GM15510 (cell line): Measurements from ENCODE around the gene CLEC16A.

Experiments used
- POLR2A ChIP-seq: IDR thresholded peaks from 3 replicates; pipeline ENCODE4 v1.6.1; 2011; ENCODE audit warnings: borderline replicate concordance; ENCODE audit not compliant: insufficient read length; ENCODE audit errors: extremely low read depth

The CLEC16A gene

DNA sequence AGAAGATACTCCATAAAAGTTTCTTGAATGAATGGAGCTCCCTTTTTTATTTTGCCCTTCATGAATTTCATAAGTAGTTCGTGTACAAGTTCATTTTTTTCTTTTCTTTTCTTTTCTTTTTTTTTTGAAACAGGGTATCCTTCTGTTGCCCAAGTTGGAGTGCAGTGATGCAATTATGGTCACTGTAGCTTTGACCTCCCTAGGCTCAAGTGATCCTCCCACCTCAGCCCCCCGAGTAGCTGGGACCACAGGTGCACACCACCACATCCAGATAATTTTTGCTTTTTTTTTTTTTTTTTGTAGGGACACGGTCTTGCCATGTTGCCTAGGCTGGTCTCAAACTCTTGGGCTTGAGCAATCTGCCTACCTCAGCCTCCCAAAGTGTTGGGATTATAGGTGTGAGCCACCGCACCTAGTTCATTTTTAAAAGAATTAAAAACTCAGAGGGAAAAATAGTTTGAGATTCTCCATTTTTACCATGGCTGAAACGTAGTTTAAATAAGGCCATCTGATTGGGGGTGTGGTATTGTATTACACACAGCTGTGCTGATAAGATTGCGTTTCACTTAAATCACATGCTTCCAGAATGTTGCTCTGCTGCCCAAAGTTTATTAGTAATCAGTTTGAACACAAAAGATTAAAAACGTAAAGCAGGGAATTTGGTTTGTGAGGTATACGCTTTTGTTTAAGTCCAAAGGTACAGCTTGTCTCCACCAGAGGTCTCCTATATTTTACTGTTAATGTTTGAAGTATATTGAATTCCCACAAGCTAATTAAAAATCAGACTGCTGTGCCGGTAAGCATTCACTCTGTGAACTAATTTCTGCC, 157.5 kb downstream of the CLEC16A start:
- no peak for TF ChIP-seq POLR2A

DNA sequence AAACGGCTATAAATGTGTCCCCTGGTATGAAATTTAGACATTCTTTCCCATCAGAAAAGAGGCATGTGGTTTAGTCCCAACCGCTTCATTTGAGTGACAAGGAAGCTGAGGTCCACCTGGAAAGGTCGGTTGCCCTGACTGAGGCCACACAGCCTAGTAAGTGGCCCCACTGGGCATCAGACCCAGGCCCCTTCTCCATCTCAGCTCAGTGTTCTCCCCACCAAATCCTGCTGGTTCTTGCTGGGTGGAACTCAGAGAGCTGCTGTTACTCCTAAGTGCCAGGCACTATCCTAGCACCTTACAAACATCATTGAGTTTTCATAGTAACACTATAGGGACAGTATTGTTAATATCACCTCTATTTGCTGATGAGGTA, 158.1 kb downstream of the CLEC16A start:
- no peak for TF ChIP-seq POLR2A

DNA sequence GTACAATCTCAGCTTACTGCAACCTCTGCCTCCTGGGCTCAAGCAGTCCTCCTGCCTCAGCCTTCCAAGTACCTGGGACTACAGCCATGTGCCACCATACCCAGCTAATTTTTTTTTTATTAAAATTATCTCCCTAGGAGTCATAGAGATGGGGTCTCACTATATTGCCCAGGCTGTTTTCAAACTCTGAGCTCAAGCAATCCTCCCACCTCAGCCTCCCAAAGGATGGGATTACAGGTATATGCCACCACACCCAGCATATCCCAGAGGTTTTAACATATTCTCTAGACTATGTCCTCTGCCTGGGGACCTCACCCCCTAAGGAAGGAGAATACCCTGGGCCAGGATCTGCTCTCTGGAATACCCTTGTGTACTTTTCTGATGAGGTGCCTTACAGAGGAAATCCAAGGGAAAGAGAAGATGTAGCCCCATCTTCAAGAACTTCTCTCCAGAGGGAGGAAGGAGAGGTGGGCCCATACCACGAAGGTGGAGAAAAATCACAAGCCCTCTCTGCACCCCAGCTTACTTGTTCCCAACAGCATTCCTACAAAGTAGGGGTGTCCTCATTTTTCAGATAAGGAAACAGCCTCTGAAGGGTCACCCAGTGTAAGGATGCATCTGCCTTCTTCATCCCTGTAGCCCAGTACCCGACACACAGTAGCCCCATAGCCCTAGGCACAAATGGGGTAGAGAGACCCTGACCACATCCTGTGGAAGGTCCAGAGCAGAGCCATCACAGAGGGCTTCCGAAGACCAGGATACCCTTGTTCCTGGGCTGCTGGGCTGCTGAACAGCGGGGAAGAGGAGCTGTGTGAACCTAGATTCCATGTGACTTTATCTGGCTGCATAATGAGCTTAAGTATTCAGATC, 160.0 kb downstream of the CLEC16A start:
- TF ChIP-seq POLR2A, result no peak

DNA sequence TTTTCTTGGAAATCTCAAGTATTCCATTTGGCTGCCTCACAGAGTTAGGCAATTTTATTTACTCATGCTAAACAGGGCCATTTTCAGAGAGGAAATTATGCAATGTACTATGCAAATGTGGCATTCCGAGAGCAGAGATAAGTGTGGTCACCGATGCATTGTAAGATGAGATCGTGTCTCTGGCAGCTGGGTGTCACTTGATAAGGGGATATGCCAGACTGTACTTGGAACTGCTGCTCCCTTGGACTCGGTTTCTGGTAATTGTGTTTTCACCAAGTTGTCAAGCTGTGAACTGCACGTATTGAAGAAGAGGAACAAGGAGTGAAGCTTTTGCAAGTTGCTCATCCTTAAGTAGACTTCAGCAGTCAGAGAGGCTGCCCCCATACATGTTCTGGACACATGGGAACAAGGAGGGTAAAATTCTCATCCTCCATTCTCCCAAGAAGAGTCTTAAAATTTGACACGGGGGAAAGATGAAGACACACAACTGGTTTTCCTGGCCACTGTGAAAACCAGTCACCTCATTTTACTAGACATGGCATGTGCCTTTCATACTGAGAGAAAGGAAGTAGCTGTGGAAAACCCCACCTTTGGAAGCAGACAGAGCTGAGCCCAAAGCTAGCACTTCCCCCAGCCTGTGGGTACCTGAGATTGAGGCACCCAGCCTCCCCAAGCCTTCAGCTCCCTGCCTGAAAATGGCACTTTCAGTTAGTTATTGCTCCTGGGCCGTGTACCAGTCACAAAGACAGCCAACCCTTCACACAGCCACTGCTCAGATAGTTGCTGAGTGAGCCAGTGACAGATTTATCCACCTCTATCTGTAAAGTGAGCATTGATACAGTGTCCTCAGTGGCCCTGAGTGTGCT, 160.9 kb downstream of the CLEC16A start:
- TF ChIP-seq POLR2A, result peak; percentile 38

DNA sequence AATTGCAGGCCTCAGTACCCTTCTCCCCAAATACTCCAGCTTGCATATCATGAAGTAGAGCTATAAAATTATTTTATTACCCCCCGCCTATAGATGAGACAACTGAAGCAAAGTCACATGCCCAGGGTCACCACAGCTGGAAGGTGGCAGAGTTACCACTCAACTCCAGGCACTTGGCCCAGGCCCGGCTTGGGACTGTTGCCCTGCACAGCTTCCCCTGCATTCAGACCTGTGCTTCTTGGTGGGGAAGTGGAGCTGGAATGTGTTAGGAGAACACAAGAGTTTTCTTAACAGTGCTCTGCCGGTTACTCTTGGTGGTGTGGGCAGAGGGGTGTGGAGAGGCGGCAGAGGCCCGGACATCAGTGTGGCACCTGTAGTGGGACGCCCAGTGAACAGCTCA, 162.4 kb downstream of the CLEC16A start:
- TF ChIP-seq POLR2A, result no peak

DNA sequence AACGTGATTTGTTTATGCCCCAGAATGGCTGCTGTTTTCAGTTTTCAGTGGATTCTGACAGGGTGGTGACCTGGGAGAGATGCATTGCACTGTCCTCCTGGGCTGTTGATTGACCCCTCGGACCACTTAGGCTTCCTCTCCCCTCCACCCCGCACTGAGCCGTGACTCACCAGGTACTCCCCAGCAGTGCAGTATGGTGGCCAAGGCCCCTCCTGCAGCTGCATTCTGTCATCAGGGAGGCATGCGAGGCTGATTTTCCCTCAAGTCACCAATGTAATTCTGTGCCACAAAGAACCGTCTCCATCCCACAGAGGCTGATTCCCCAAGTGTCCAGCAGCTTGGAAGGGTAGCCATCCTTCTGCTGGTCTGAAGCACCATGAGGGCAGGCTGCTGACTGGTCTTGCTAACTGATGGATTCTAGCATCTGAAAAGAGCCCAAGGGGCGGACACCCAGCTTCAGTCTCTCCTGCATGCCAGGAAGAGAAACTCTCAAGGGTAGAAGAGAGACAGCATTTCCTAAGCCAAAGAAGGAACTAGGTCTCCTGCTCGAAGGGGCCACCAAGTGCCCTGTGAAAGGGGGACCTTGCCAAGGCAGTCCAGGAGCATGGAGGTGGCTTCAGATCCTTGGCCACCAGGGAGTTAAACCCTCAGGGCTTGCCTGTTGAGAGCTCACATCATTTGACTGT, 163.6 kb downstream of the CLEC16A start:
- no peak for TF ChIP-seq POLR2A

DNA sequence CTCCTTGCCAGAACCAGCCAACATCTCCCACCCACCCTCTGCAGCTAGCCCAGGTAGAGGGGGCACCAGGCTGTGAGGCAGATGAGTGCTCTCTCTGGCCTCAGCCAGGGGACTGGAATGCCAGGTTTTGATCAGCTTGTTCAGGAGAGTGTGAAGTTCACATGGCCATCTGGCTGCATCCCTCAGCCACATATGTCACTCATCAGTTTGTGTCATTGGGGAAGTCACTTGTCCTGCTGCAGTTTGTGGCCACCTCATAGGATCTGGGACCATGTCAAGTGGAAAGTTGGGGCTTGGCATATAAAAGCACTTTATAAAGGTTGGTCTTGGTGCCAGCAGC, 164.1 kb downstream of the CLEC16A start:
- no peak for TF ChIP-seq POLR2A

DNA sequence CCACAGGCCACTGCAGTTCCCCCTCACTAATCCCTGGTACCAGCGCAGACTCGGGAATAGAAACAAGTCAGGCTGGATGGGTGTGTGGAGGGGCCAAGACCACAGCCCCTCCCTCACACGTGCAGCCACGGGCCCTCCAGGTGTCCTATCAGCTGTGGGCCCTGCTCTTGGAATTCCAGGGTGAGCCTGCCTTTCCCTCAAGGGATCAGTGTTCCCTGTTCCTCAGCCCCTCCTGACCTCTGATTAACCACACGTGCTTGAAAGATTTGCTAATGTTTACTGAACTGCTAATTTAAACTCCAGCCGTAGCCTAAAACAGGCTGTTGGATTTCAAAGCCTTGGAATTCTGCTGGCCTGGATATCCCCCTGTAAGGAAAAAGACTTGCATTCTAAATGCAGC, 165.2 kb downstream of the CLEC16A start:
- no peak for TF ChIP-seq POLR2A

DNA sequence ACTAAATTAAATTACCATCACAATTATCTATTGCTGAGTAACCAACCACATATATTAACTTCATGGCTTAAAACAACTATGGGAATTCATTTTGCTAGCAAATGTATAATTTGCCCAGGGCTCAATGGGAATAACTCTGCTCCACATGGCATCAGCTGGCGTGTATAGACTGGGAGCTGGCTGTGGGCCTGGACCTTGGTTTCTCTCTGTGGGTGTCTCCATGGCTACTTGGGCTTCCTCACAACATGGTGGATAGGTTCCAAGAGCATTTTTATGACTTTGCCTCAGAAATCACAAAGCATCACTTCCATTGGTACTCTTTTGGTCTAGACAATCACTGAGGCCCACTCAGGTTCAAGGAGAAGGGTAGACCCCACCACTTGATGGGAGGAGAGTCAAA, 166.8 kb downstream of the CLEC16A start:
- TF ChIP-seq POLR2A, result no peak

DNA sequence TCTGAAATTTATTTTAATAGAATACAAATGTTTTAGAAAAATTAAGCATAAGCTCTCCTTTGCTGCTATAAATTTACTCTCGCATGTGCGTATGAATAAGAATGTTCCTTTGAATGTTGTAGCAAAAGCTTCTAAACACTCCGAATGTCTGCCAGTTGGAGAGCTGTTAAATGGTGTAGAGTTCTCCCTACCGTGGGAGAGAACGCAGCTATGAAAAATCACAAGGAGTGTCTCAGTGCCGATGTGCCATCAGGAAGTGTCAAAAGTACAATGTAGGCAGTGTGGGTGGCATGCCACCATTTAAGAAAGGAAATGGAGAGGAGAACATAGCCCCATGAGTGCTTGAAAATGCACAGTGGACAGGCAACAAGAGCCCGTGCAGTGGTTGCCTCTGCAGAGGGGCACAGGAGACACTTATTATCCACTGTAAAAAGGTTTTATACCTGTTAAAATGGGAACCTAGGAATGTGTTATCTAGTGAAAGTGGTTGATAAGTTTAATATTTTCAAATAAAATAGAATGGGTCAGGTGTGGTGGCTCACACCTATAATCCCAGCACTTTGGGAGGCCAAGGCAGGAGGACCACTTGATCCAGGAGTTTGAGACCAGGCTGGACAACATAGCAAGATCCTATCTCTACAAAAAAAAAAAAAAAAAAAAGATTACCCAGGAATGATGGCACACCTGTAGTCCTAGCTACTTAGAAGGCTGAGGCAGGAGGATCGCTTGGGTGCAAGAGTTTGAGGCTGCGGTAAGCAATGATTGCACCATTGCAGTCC, 167.7 kb downstream of the CLEC16A start:
- TF ChIP-seq POLR2A, result no peak

DNA sequence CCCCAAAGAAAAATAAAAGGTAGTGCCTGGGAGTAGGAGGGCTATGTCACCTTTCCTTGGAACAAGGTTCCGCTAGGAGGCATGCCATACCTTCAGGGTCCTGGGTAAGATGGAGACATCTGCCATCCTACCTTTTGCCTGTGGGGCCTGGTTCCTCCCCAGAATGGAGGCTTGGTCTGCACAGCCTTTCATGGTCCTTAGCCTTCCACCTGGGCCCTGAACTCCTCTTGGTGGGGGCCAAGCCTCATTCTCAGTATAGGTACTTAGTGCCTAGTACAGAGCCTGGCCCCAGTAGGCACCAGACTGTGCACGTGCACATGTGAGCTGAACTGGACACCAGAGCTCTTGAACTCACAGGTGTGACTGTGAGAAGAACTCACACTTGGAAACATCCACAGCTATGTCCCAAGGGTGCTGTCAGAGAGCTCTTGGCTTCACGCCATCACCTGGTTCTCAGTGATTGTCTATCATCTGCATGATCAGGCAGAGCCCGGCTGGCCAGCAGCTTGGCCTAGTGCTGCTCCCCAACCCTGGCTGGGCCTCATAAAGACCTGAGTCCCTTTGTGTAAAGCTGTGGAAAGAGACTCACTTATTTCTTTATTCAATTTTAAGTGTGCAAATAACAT, 168.5 kb downstream of the CLEC16A start:
- TF ChIP-seq POLR2A, result no peak

DNA sequence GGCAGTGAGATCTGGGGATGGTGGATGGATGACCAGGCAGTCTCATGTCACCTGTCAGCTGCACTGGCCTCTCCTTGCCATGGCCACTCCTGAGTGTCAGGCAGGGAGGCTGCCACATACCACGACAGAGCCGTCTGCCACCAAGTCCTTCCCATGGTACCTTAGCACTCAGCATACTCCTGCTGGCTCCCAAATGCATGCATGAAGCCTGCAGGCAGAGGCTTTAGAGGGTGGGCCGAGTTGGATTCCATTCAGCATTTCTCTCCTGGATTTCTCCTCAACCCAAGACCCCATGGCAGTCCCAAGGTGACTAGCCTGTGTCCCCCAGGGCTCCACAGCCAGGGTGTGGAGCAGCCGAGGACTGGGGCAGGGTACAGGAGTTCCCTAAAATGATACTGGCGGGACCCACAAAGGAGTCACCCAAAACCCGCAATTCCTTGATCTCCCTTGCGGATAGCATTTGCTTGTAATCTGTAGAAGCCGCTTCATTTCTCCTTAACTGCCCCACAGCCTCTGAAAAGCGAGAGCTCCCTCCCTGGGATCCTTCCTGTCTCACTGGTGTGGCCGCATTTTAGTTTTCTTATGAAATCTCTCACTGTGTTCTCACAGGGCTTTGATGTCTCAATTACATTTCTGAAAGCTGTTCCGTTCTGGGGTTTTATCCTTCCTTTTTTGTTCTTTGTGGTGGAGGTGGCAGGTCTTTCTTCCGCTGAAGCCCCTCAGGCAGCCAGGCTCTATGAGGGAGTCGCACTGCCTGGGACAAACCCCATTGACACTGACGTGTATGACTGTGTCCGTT, 170.2 kb downstream of the CLEC16A start:
- no peak for TF ChIP-seq POLR2A

DNA sequence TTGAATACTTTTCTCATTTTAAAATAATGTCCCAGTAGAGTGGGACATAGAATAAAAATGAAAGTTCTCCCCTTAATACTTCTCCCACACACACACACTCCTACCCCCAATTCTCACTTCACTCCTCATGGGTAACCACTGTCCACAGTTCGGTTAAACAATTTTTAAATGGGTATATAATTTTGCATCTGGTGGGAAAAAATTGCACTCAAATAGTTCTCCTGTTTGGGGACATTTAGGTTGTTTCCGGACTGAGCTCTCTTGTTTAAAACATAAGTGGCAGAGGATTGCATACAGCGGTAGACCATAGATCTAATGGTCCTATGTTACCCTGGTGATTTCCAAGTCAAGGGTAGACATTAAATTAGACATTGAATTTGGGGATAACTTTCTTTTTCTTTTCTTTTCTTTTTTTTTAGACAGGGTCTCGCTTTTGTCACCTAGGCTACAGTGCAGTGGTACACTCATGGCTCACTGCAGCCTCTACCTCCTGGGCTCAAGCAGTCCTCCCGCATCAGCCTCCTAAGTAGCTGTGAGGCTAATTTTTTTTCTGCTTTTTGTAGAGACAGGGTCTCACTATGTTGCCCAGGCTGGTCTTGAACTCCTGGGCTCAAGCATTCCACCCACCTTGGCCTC, 173.3 kb downstream of the CLEC16A start:
- no peak for TF ChIP-seq POLR2A

DNA sequence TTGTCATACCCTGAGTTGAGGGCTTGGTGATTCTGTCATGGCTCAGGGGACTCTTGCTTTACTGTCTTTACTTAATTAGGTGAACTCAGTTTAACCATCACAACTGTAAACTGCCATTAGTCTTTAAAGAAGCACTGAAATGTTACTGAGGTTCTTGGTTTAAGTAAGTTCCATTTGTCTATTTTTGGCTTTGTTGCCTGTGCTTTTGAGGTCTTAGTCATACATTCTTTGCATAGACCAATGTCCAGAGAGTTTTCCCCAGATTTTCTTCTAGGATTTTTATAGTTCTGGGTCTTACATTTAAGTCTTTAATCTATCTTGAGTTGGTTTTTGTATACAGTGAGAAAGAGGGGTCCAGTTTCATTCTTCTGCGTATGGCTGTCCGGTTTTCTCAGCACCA, 174.1 kb downstream of the CLEC16A start:
- TF ChIP-seq POLR2A, result no peak
